Ovary (tissue), 3 donors: ENCODE data around the gene CCL23.

Experiments used
- CTCF ChIP-seq, 3 donors: fragments of 450-650 bp in 2 of 3; fragments of 200-600 bp in 1 of 3; IDR thresholded peaks; one replicate each; pipeline versions ENCODE4 v1.5.1 to v1.8.0; 2016 to 2022; ENCODE audit warnings: antibody characterized with exemption in 3 of 3, mild to moderate bottlenecking in 1 of 3
- EP300 ChIP-seq: sonication (generic); formaldehyde crosslinking; IDR thresholded peaks from one replicate; pipeline ENCODE4 v1.6.1; 2017; ENCODE audit warnings: antibody characterized with exemption
- donor health status: DM: no; HTN: no; CAD: no.

GRCh38 chr17:35978346-35978745, 39.4 kb downstream of the CCL23 start:
- TF ChIP-seq CTCF (IDR thresholded peaks at IDR 0.05) (no peak), EP300 (no peak)
